GM23338 (cell line): ENCODE results near the gene IZUMO4. TPM values are rescaled to one million over a fixed set of nuclear protein-coding genes. Genes with fewer than 3 reads are reported as not detected.

Experiments used
- ATAC-seq: fragments of 200-7000 bp; cut with Tn5 transposase; 3 replicates; pipeline ENCODE4 v1.9.1; 2020
- DNase-seq: peaks from one replicate; pipeline ENCODE4 v3.0.0-alpha.2; 2015; ENCODE audit warnings: low spot score
- H2AFZ ChIP-seq: fragments of 200-600 bp; sonication (generic); 2 replicates; pipeline ENCODE4 v1.8.0; 2016; ENCODE audit warnings: antibody characterized with exemption, mild to moderate bottlenecking, moderate library complexity
- H3F3A ChIP-seq: fragments of 200-600 bp; sonication (generic); replicated peaks from 2 replicates; pipeline ENCODE4 v1.8.0; 2017; ENCODE audit warnings: antibody characterized with exemption, mixed run types, low read depth
- H3K27ac ChIP-seq: fragments of 200-600 bp; sonication (generic); 2 replicates; pipeline ENCODE4 v1.6.1; 2016; ENCODE audit warnings: low read depth
- H3K27me3 ChIP-seq: fragments of 200-600 bp; sonication (generic); 2 replicates; pipeline ENCODE4 v1.8.0; 2016; ENCODE audit warnings: mild to moderate bottlenecking, mixed run types, moderate library complexity; ENCODE audit not compliant: insufficient read depth
- H3K36me3 ChIP-seq: fragments of 200-600 bp; sonication (generic); 2 replicates; pipeline ENCODE4 v1.8.0; 2016; ENCODE audit warnings: mild to moderate bottlenecking; ENCODE audit not compliant: insufficient read depth
- H3K4me1 ChIP-seq: fragments of 200-600 bp; sonication (generic); 2 replicates; pipeline ENCODE4 v1.8.0; 2016; ENCODE audit warnings: mild to moderate bottlenecking, moderate library complexity; ENCODE audit not compliant: insufficient read depth
- H3K4me2 ChIP-seq: fragments of 200-600 bp; sonication (generic); 2 replicates; pipeline ENCODE4 v1.7.1; 2017; ENCODE audit warnings: mixed run types
- H3K4me3 ChIP-seq: fragments of 200-600 bp; sonication (generic); 2 replicates; pipeline ENCODE4 v1.6.1; 2016; ENCODE audit warnings: mixed run types
- H3K79me2 ChIP-seq: fragments of 200-600 bp; sonication (generic); replicated peaks from 2 replicates; pipeline ENCODE4 v1.8.0; 2017; ENCODE audit warnings: mild to moderate bottlenecking; ENCODE audit not compliant: insufficient read depth
- H3K9me2 ChIP-seq: fragments of 200-600 bp; sonication (generic); 2 replicates; pipeline ENCODE4 v1.8.0; 2017; ENCODE audit not compliant: insufficient read depth
- H4K20me1 ChIP-seq: fragments of 200-600 bp; sonication (generic); replicated peaks from 2 replicates; pipeline ENCODE4 v1.8.0; 2017; ENCODE audit warnings: mild to moderate bottlenecking; ENCODE audit not compliant: insufficient read depth
- H3K27ac Mint-ChIP-seq: 2 replicates; pipeline ENCODE4 v1.8.0; 2020; ENCODE audit warnings: inconsistent platforms, mild to moderate bottlenecking, moderate library complexity, mixed read lengths
- H3K27me3 Mint-ChIP-seq: 3 replicates; pipeline ENCODE4 v1.8.0; 2022; ENCODE audit warnings: low read depth, mild to moderate bottlenecking, moderate library complexity, mixed read lengths, inconsistent platforms; ENCODE audit not compliant: insufficient read depth, poor library complexity
- H3K36me3 Mint-ChIP-seq: 3 replicates; pipeline ENCODE4 v1.8.0; 2021; ENCODE audit warnings: low read depth, mild to moderate bottlenecking, inconsistent platforms, moderate library complexity, mixed read lengths
- H3K4me1 Mint-ChIP-seq: 3 replicates; pipeline ENCODE4 v1.8.0; 2020; ENCODE audit warnings: mild to moderate bottlenecking, inconsistent platforms, mixed read lengths
- H3K4me3 Mint-ChIP-seq: 3 replicates; pipeline ENCODE4 v1.8.0; 2021; ENCODE audit warnings: moderate library complexity, mild to moderate bottlenecking, inconsistent platforms, mixed read lengths
- H3K9me3 Mint-ChIP-seq: 3 replicates; pipeline ENCODE4 v1.8.0; 2020; ENCODE audit warnings: moderate library complexity, mild to moderate bottlenecking, inconsistent platforms, mixed read lengths
- CREB1 ChIP-seq: fragments of 250-450 bp; sonication (Bioruptor Pico); IDR thresholded peaks from 2 replicates; pipeline ENCODE4 v1.5.0; 2020; ENCODE audit warnings: low read depth, mild to moderate bottlenecking, moderate library complexity
- ETS1 ChIP-seq: IDR thresholded peaks from 2 replicates; pipeline ENCODE4 v1.6.1; 2016; ENCODE audit warnings: antibody characterized with exemption
- NANOG ChIP-seq: IDR thresholded peaks from 2 replicates; pipeline ENCODE4 v1.6.1; 2016; ENCODE audit warnings: antibody characterized with exemption, borderline replicate concordance
- POLR2AphosphoS5 ChIP-seq: IDR thresholded peaks from 2 replicates; pipeline ENCODE4 v1.6.1; 2016; ENCODE audit warnings: antibody characterized with exemption, low read depth
- ZNF114 ChIP-seq: fragments of 250-450 bp; sonication (Bioruptor Pico); IDR thresholded peaks from 2 replicates; pipeline ENCODE4 v1.5.0; 2020; ENCODE audit warnings: mild to moderate bottlenecking, moderate library complexity
- ZNF331 ChIP-seq: fragments of 250-450 bp; sonication (Bioruptor Pico); IDR thresholded peaks from 2 replicates; pipeline ENCODE4 v1.5.0; 2020; ENCODE audit warnings: low read depth, mild to moderate bottlenecking, moderate library complexity
- polyA plus RNA-seq: library from polyadenylated mRNA; unstranded; fragments of >200 nt; fragmentation: Nextera tagmentation; extraction: Ambion mirVana; gene quantifications from 2 replicates; pipeline ENCODE4 v1.2.1, GENCODE V29; 2016
- total RNA-seq: library from RNA; depleted of rRNA; stranded (reverse); fragments of >200 nt; shearing (Covaris generic); gene quantifications from 2 replicates; pipeline ENCODE4 v1.2.3, GENCODE V29; 2014
- TF ChIP-seq, protein P1 (sequence below), 2 experiments: fragments of 200-600 bp in 1 of 2; sonication (generic) in 1 of 2; conservative IDR thresholded peaks; 2 replicates each; pipeline versions ENCODE4 v1.5.1 to v1.6.1; 2016 to 2017; ENCODE audit warnings: antibody characterized with exemption in 2 of 2, low read depth in 2 of 2, mild to moderate bottlenecking in 2 of 2, moderate library complexity in 1 of 2
- TF ChIP-seq, protein P2 (sequence below): IDR thresholded peaks from one replicate; pipeline ENCODE4 v1.6.1; 2018; ENCODE audit warnings: antibody characterized with exemption; ENCODE audit not compliant: unreplicated experiment

IZUMO4 gene
- total and polyA plus RNA-seq, 2 experiments from 2014 or later: 0.57 to 2.2 TPM

GRCh38 chr19:2070436-2070827 lies 26.3 kb upstream of the IZUMO4 start:
- Mint-ChIP-seq H3K4me1 (no peaks in the 10 kb centered on the region), H3K9me3 (no peaks in the 10 kb centered on the region), H3K27ac (no peak overlapping the region), H3K27me3 (peaks cover 18% of the 10 kb centered on the region), H3K4me3 (no peak overlapping the region), H3K36me3 (peaks cover 5% of the 10 kb centered on the region; the same call in 2 of the 3 replicates)
- Histone ChIP-seq H3K4me2 (no peak overlapping the region), H3K36me3 (no peaks in the 10 kb centered on the region; the same call in 1 of the 2 replicates), H3K27me3 (no peaks in the 10 kb centered on the region), H2AFZ (no peak overlapping the region), H3K27ac (no peak overlapping the region), H3F3A (no peaks in the 10 kb centered on the region), H3K79me2 (no peaks in the 10 kb centered on the region), H3K9me2 (no peaks in the 10 kb centered on the region), H4K20me1 (no peaks in the 10 kb centered on the region), H3K4me3 (no peak overlapping the region), H3K4me1 (no peaks in the 10 kb centered on the region)
- DNase-seq (no peak), ATAC-seq (no peak)
- TF ChIP-seq CREB1: no peak
- TF ChIP-seq NANOG: no peak
- no peak for TF ChIP-seq ZNF114 (CRISPR knock-in tag)
- no peak for TF ChIP-seq POLR2AphosphoS5
- TF ChIP-seq, protein P1, sequence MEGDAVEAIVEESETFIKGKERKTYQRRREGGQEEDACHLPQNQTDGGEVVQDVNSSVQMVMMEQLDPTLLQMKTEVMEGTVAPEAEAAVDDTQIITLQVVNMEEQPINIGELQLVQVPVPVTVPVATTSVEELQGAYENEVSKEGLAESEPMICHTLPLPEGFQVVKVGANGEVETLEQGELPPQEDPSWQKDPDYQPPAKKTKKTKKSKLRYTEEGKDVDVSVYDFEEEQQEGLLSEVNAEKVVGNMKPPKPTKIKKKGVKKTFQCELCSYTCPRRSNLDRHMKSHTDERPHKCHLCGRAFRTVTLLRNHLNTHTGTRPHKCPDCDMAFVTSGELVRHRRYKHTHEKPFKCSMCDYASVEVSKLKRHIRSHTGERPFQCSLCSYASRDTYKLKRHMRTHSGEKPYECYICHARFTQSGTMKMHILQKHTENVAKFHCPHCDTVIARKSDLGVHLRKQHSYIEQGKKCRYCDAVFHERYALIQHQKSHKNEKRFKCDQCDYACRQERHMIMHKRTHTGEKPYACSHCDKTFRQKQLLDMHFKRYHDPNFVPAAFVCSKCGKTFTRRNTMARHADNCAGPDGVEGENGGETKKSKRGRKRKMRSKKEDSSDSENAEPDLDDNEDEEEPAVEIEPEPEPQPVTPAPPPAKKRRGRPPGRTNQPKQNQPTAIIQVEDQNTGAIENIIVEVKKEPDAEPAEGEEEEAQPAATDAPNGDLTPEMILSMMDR (conservative IDR thresholded peaks at IDR 0.05; ENCODE audit: low read depth in 2 of 2): no peak
- no peak for TF ChIP-seq ETS1
- no peak for TF ChIP-seq ZNF331 (CRISPR knock-in tag)
- TF ChIP-seq, protein P2, sequence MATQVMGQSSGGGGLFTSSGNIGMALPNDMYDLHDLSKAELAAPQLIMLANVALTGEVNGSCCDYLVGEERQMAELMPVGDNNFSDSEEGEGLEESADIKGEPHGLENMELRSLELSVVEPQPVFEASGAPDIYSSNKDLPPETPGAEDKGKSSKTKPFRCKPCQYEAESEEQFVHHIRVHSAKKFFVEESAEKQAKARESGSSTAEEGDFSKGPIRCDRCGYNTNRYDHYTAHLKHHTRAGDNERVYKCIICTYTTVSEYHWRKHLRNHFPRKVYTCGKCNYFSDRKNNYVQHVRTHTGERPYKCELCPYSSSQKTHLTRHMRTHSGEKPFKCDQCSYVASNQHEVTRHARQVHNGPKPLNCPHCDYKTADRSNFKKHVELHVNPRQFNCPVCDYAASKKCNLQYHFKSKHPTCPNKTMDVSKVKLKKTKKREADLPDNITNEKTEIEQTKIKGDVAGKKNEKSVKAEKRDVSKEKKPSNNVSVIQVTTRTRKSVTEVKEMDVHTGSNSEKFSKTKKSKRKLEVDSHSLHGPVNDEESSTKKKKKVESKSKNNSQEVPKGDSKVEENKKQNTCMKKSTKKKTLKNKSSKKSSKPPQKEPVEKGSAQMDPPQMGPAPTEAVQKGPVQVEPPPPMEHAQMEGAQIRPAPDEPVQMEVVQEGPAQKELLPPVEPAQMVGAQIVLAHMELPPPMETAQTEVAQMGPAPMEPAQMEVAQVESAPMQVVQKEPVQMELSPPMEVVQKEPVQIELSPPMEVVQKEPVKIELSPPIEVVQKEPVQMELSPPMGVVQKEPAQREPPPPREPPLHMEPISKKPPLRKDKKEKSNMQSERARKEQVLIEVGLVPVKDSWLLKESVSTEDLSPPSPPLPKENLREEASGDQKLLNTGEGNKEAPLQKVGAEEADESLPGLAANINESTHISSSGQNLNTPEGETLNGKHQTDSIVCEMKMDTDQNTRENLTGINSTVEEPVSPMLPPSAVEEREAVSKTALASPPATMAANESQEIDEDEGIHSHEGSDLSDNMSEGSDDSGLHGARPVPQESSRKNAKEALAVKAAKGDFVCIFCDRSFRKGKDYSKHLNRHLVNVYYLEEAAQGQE: no peak

- Mint-ChIP-seq H3K27me3 (peaks cover 18% of the 10 kb centered on the region), H3K9me3 (no peaks in the 10 kb centered on the region), H3K36me3 (peaks cover 5% of the 10 kb centered on the region; the same call in 2 of the 3 replicates), H3K27ac (no peak overlapping the region; the same call in 1 of the 2 replicates), H3K4me1 (no peaks in the 10 kb centered on the region), H3K4me3 (no peak overlapping the region)
- Histone ChIP-seq H3F3A (no peaks in the 10 kb centered on the region), H3K4me3 (no peak overlapping the region), H3K27ac (no peak overlapping the region), H3K27me3 (no peaks in the 10 kb centered on the region), H4K20me1 (no peaks in the 10 kb centered on the region), H3K9me2 (no peaks in the 10 kb centered on the region), H3K4me2 (no peak overlapping the region), H3K79me2 (no peaks in the 10 kb centered on the region), H3K36me3 (no peaks in the 10 kb centered on the region; the same call in 1 of the 2 replicates), H3K4me1 (no peaks in the 10 kb centered on the region), H2AFZ (no peak overlapping the region)
- DNase-seq (no peak), ATAC-seq (no peak)
- TF ChIP-seq, protein P1 (conservative IDR thresholded peaks at IDR 0.05; ENCODE audit: low read depth in 2 of 2): no peak
These were observed 25.6 kb upstream of the IZUMO4 start for GRCh38 chr19:2070986-2071673.
